ENCODE data around the gene ARHGAP26. TPM values are rescaled to one million over a fixed set of nuclear protein-coding genes. Genes with fewer than 3 reads are reported as not detected.

The ARHGAP26 gene
- total RNA-seq, 1 experiment from 2014 or later: 65.5 TPM

DNA sequence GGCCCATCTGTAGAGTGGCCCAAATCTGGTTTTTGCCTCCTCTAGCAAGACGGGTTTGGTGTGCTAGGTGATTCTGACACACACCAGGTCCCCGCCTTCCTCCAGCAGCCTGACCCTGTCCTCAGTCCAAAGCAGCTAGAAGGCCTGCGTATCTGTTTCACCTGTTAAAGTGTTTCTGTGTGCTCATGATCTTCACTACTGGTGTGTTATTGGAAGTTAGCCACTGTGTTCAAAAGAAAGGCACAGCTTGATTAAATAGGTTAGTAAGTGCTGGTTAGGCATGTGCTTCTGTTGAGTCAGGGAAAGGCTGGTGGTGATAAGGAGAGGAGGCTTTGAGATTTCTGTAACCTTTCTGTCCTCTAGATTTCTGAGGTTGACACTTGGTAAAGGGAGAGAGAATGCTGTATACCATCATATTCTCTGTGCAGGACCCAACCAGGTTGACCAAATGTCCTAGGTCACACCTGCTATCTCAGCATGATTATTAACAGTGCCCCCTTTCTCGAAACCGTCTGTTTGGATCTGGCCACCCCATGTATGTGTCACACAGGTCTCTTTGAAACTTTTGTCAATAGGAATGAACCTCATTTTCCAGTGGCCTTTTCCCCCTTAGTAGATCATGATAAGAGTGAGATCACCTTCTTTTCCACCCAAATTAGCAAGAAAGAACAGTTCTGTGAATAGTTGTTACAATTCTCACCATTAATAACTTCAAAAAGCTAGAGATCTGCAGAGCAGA, 58.8 kb downstream of the ARHGAP26 start:
- ChIA-PET POLR2A (no interaction called here), CTCF (interaction anchor here (1.3 kb wide), 1 partner anchor 115 kb away, joined by 3 read pairs; no protein-coding TSS in a partner anchor)
- in situ Hi-C loops (cut with HindIII; ENCODE audit: low pct_unique_long_range_greater_than_20kb, low sequenced_read_pairs) (no loop called here), intact Hi-C loops (cut with micrococcal nuclease; ENCODE audit: unreplicated experiment) (no loop called here)
- H3K4me3 ChIP-seq (ENCODE audit: low read depth in 2 of 2, low read length in 2 of 2): no peak overlapping the region
- H3K4me1 ChIP-seq (ENCODE audit: control insufficient read depth, insufficient read depth, low read length): peaks cover 87% of the 10 kb centered on the region
- peak overlapping the region; percentile 99 for H3K27ac ChIP-seq (ENCODE audit: low read length)
- ATAC-seq (no peak), DNase-seq (ENCODE audit: low read depth, low spot score) (no peak)
- TF ChIP-seq POLR2AphosphoS5 (IDR thresholded peaks at IDR 0.05; ENCODE audit: low read depth, low read length): no peak
- no peaks in the 10 kb centered on the region for H3K27me3 ChIP-seq (ENCODE audit: control insufficient read depth, insufficient read depth, low read length)
- H3K36me3 ChIP-seq (ENCODE audit: control insufficient read depth, insufficient read depth, low read length): no peaks in the 10 kb centered on the region
- no peaks in the 10 kb centered on the region for H3K9me3 ChIP-seq (ENCODE audit: control insufficient read depth, insufficient read depth, low read depth, low read length)
- no TSS peak for BruUV-seq (replicated peaks)

DNA sequence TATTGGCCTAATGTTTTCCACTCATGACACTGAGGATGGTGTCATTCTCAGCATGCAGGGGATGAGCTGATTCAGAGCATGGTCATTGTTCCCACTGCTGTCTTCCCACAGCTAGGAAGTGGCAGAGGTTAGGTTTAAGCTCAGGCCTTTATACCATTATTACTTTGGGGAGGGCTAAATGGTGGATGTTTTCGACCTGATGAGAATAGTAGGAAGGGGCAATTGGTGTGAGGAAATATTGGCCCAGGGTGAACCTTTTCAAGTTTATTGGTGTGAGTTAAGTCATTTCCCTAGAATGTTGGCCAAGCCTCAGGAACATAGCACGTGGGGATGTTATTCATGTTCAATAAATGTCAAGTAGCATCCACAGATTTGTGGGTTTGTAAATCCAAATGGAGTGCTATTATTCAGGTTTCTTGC, 59.6 kb downstream of the ARHGAP26 start:
- H3K4me3 ChIP-seq (ENCODE audit: low read depth in 2 of 2, low read length in 2 of 2): no peak overlapping the region
- BruUV-seq (replicated peaks): no TSS peak
- H3K27ac ChIP-seq (ENCODE audit: low read length): peak overlapping the region; percentile 99
- H3K4me1 ChIP-seq (ENCODE audit: control insufficient read depth, insufficient read depth, low read length): peaks cover 87% of the 10 kb centered on the region
- POLR2A ChIA-PET: no interaction called here
- no peak for ATAC-seq
- no peaks in the 10 kb centered on the region for H3K9me3 ChIP-seq (ENCODE audit: control insufficient read depth, insufficient read depth, low read depth, low read length)
- in situ Hi-C loops (cut with HindIII; ENCODE audit: low pct_unique_long_range_greater_than_20kb, low sequenced_read_pairs): no loop called here
- CTCF ChIA-PET: interaction anchor here (1.3 kb wide), 1 partner anchor 116 kb away, joined by 3 read pairs; no protein-coding TSS in a partner anchor
- TF ChIP-seq, protein P1, sequence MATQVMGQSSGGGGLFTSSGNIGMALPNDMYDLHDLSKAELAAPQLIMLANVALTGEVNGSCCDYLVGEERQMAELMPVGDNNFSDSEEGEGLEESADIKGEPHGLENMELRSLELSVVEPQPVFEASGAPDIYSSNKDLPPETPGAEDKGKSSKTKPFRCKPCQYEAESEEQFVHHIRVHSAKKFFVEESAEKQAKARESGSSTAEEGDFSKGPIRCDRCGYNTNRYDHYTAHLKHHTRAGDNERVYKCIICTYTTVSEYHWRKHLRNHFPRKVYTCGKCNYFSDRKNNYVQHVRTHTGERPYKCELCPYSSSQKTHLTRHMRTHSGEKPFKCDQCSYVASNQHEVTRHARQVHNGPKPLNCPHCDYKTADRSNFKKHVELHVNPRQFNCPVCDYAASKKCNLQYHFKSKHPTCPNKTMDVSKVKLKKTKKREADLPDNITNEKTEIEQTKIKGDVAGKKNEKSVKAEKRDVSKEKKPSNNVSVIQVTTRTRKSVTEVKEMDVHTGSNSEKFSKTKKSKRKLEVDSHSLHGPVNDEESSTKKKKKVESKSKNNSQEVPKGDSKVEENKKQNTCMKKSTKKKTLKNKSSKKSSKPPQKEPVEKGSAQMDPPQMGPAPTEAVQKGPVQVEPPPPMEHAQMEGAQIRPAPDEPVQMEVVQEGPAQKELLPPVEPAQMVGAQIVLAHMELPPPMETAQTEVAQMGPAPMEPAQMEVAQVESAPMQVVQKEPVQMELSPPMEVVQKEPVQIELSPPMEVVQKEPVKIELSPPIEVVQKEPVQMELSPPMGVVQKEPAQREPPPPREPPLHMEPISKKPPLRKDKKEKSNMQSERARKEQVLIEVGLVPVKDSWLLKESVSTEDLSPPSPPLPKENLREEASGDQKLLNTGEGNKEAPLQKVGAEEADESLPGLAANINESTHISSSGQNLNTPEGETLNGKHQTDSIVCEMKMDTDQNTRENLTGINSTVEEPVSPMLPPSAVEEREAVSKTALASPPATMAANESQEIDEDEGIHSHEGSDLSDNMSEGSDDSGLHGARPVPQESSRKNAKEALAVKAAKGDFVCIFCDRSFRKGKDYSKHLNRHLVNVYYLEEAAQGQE (IDR thresholded peaks at IDR 0.05; ENCODE audit: insufficient read depth in 1 of 2, low read depth in 2 of 2, low read length in 1 of 2): no peak
- TF ChIP-seq, protein P2, sequence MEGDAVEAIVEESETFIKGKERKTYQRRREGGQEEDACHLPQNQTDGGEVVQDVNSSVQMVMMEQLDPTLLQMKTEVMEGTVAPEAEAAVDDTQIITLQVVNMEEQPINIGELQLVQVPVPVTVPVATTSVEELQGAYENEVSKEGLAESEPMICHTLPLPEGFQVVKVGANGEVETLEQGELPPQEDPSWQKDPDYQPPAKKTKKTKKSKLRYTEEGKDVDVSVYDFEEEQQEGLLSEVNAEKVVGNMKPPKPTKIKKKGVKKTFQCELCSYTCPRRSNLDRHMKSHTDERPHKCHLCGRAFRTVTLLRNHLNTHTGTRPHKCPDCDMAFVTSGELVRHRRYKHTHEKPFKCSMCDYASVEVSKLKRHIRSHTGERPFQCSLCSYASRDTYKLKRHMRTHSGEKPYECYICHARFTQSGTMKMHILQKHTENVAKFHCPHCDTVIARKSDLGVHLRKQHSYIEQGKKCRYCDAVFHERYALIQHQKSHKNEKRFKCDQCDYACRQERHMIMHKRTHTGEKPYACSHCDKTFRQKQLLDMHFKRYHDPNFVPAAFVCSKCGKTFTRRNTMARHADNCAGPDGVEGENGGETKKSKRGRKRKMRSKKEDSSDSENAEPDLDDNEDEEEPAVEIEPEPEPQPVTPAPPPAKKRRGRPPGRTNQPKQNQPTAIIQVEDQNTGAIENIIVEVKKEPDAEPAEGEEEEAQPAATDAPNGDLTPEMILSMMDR (IDR thresholded peaks at IDR 0.05): no peak
- TF ChIP-seq POLR2AphosphoS5 (IDR thresholded peaks at IDR 0.05; ENCODE audit: low read depth, low read length): no peak
- no peak for TF ChIP-seq SIN3A (IDR thresholded peaks at IDR 0.05; ENCODE audit: borderline replicate concordance, insufficient read depth, low read depth, low read length)
- TF ChIP-seq TCF7L2 (IDR thresholded peaks at IDR 0.05; ENCODE audit: low read depth, low read length): no peak
- no peak for DNase-seq (ENCODE audit: low read depth, low spot score)
- intact Hi-C loops (cut with micrococcal nuclease; ENCODE audit: unreplicated experiment): no loop called here
- no peaks in the 10 kb centered on the region for H3K36me3 ChIP-seq (ENCODE audit: control insufficient read depth, insufficient read depth, low read length)
- no peaks in the 10 kb centered on the region for H3K27me3 ChIP-seq (ENCODE audit: control insufficient read depth, insufficient read depth, low read length)
